Activated T-cell treated with anti-CD3 and anti-CD28 coated beads, Interleukin-2, amount 50 U/mL, for 1 hour (primary cell): ENCODE results near the gene KRTAP4-2.
"Not testable (repeated sequence)": the region's sequence is repeated elsewhere in the genome, so short reads cannot be mapped to it uniquely, and the experiment has no call there.

Source experiments
- DNase-seq: peaks from one replicate; pipeline ENCODE4 v3.0.0-alpha.2; 2020

The KRTAP4-2 gene

DNA sequence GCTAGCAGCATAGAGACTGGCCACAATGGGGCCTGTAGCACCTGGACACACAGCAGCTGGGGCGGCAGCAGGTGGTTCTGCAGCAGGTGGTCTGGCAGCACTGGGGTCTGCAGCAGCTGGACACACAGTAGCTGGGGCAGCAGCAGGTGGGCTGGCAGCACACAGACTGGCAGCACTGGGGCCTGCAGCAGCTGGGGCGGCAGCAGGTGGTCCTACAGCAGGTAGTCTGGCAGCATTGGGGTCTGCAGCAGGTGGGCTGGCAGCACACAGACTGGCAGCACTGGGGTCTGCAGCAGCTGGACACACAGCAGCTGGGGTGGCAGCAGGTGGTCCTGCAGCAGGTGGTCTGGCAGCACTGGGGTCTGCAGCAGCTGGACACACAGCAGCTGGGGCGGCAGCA lies 17.8 kb downstream of the KRTAP4-2 start:
- not testable (repeated sequence) for DNase-seq

DNA sequence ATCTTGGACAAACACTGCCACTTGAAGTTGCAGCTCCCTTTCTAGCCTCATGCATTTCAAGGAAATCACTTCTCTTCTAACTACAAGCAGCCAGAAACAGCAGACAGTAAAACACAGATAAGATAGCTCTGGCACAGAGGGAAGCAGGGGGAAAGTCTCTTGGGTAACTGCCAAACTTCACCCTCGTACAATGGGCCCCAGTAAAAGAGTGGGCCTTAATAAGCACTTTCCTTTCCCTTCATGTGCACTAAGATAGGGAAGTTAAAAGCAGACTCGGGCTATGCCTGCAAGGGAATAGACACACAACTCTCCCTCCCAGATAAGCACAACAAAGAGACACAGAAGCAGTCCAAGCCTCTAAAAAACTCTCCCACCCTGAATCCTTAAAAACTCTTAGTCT lies 24.2 kb downstream of the KRTAP4-2 start:
- DNase-seq = no peak

DNA sequence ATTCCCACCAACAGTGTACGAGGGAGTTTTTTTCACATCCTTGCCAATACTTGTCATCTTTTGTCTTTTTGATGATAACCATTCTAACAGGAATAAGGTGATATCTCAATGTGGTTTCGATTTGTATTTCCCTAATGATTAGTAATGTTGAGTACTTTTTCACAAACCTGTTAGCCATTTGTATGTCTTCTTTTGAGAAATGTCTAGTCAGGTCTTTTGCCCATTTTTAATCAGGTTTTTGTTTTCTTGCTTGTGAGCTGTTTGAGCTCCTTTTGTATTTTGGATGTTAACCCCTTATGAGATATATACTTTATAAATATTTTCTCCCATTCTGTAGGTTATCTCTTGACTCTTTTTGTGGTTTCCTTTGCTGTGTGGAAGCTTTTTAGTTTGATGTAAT lies 26.5 kb downstream of the KRTAP4-2 start:
- DNase-seq = no peak

DNA sequence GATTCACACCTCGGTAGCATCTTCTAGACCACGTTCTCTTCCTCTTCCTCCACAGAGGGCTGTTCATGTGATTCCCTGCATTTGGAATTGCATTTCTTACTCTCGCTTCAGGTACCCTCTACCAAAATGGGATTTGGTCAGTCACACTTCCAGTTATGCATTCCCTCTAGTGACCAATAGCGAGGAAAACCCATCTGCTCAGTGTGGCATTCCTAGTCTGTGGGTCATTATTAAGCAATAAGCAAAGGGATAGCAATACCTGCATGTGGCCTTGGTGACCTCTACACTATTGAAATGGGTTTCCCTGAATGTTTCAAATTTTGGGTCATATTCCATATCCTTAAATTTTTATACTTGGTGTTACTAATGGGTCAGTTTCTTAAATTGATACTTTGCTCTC lies 28.0 kb downstream of the KRTAP4-2 start:
- no peak for DNase-seq

DNA sequence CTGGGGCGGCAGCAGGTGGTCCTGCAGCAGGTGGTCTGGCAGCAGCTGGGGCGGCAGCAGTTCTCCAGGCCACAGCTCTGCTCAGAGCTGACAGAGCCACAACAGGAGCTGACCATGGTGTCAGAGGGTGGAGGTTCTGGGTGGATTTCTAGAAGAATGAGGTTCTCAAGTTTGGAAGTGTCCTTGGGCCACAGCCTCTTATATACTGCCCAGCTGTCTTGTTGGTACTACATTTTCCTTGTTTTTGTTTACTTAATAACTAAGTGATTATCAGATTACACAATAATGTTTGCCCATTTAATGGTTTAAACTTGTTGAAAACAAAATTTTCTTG lies 28.4 kb downstream of the KRTAP4-2 start, which contains the start of gene KRTAP4-5:
Gene KRTAP4-5 (minus strand): TSS at position 174 of the 334 bp plus-strand sequence. CDS start 58 bp downstream, at position 116.
- DNase-seq = no peak

DNA sequence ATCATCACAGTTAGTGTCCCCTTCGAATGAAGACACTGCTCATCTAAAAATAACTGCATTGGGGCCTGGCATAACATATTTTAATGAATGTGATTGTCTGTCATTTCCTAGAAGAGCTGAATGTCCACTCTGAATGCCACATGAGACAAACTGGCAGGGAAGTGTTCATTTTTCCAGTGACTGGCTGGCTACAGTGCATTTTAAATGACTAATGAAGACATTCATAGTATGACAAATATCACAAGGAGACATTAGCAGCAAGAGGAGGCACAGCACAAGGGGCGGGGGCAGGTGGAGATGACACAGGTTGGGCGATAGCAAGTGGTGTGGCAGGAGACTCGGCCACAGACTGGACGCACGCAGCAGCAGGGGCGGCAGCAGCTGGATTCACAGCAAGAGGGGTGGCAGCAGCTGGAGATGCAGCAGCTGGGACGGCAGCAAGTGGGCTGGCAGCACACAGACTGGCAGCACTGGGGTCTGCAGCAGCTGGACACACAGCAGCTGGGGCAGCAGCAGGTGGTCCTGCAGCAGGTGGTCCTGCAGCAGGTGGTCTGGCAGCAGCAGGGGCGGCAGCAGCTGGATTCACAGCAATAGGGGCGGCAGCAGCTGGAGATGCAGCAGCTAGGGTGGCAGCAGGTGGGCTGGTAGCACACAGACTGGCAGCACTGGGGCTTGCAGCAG lies 28.9 kb downstream of the KRTAP4-2 start:
- DNase-seq = not testable (repeated sequence)

GRCh38 chr17:41147531-41148204 lies 30.4 kb downstream of the KRTAP4-2 start:
- no peak for DNase-seq

DNA sequence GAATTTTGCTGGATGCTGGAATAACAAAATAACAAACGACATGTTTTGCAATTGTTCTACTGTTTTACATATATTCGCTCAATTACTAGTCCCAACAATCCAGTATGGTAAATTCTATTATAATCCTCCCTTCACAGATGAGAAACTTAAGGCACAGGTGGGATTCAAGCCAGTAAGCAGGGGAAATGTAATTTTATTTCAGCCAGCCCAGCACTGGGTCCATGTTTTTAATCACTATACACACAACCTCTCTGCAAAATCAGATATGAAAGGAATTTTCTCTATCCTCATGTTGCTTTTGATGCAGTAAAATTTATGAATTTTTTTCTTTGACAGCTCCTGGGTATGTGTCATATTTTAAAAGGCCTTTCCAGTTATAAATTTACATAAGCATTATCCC lies 32.8 kb downstream of the KRTAP4-2 start:
- no peak for DNase-seq

GRCh38 chr17:41144846-41145245 lies 33.2 kb downstream of the KRTAP4-2 start:
- no peak for DNase-seq

DNA sequence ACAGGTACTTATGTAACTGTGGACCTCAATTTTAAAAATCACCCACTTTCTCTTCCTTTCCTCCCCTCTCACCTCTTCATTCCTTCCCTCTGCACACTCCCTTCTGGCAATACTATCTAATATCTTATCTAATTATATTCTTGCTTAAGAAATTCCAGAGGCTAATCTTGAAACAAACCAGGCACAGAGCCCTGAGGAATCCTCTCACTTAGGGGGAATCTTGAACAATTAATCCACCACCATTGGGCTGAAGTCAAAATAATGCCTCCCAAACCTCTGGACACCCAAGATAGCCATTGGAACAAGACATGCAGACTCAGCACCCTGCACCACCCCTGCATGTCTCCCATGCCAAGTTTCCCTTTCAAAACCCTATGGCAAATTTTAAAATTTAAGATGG lies 36.7 kb downstream of the KRTAP4-2 start:
- no peak for DNase-seq

DNA sequence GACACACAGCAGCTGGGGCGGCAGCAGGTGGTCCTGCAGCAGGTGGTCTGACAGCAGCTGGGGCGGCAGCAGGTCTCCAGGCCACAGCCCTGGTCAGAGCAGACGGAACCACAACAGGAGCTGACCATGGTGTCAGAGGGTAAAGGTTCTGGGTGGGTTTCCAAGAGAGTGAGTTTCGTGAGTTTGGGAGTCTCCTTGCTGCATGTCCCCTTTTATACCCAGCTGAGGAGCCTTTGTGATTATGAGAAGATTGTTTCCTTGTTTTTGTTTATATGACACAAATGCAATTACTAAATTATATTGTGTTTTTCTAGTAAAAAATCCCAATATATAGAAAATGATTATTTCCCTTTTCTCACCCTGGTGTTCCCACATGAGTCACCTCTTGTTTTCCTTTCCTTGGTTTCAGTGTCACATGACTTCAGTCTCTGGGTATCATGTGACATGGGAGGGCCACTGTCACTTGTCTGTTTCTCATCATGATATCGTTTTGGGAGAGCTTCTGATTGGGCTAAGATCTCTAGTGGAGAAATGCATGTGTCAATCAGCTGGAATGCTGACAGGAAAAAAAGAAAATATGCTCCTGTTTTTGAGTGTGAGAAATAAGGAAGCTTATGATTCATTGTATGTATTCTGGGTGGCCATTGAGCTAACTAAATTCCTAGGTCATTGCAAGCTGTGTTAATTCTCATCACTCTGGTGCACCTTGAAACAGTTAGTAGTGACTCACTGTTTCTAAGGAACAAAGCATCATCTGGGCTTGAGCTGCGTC lies 37.5 kb downstream of the KRTAP4-2 start, which contains the start of gene KRTAP4-6:
Gene KRTAP4-6 (minus strand): TSS at position 185 of the 772 bp plus-strand sequence. CDS start 57 bp downstream, at position 128.
- DNase-seq = no peak

DNA sequence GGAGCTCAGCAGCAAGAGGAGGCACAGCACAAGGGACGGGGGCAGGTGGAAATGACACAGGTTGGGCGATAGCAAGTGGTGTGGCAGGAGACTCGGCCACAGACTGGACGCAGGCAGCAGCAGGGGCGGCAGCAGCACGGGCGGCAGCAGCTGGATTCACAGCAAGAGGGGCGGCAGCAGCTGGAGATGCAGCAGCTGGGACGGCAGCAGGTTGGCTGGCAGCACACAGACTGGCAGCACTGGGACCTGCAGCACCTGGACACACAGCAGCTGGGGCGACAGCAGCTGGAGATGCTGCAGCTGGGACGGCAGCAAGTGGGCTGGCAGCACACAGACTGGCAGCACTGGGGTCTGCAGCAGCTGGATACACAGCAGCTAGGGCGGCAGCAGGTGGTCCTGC lies 38.2 kb downstream of the KRTAP4-2 start:
- not testable (repeated sequence) for DNase-seq

- DNase-seq = no peak
Measured at GRCh38 chr17:41133880-41134735, 43.9 kb downstream of the KRTAP4-2 start.

DNA sequence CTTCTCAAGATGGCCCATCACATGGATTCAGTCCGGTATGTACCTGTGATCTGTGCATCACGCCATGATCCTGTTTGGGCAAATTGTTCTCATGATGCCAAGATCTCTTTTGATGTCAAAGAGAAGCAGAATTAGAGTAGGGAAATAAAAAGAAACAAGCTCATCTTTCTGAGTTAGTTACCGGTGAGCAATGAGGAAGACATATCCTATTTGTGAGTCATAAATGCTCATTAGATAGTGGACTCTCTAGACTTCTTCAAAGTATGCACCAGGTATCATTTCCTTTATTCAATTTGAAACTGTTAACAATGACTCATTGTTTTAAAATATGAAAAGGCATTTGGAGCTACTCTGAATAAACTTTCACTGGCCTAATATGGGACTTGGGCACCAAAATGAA lies 46.0 kb downstream of the KRTAP4-2 start:
- DNase-seq = no peak
